Activated CD4-positive, alpha-beta T cell treated with anti-CD3 and anti-CD28 coated beads, Interleukin-2, amount 10 ng/mL, durations not matched to agents 24 days and 14 days (primary cell): ENCODE results near the gene PIN4. TPM values are rescaled to one million over a fixed set of nuclear protein-coding genes. Genes with fewer than 3 reads are reported as not detected.
A peak's percentile ranks its signal among the peaks of the same experiment; 100 is the strongest.
"Not testable (repeated sequence)": the region's sequence is repeated elsewhere in the genome, so short reads cannot be mapped to it uniquely, and the experiment has no call there.

Source experiments
- DNase-seq: peaks from one replicate; pipeline ENCODE4 v3.0.0; 2022
- H3K27ac Mint-ChIP-seq: one replicate; pipeline ENCODE4 v1.8.0; 2022; ENCODE audit warnings: mild to moderate bottlenecking, mixed read lengths
- H3K27me3 Mint-ChIP-seq: one replicate; pipeline ENCODE4 v1.8.0; 2022; ENCODE audit warnings: mixed read lengths
- H3K36me3 Mint-ChIP-seq: one replicate; pipeline ENCODE4 v1.8.0; 2022; ENCODE audit warnings: low read depth, mild to moderate bottlenecking, mixed read lengths
- H3K4me1 Mint-ChIP-seq: one replicate; pipeline ENCODE4 v1.8.0; 2021; ENCODE audit warnings: mixed read lengths
- H3K4me3 Mint-ChIP-seq: one replicate; pipeline ENCODE4 v1.8.0; 2022; ENCODE audit warnings: mild to moderate bottlenecking, moderate library complexity, mixed read lengths
- H3K9me3 Mint-ChIP-seq: one replicate; pipeline ENCODE4 v1.8.0; 2021; ENCODE audit warnings: mixed read lengths
- intact Hi-C: fragments of 100-400 bp; cut with micrococcal nuclease; formaldehyde crosslinking; loops from one replicate; pipeline ENCODE4 v1.15.1; 2023
- total RNA-seq: library from RNA; stranded (reverse); gene quantifications from 2 replicates; pipeline ENCODE4 v1.2.3, GENCODE V29; 2022

The PIN4 gene
- total RNA-seq, 1 donor from 2014 or later, result 10.8 TPM

GRCh38 chrX:72220375-72220774 lies 38.8 kb downstream of the PIN4 start:
- H3K4me1 Mint-ChIP-seq, intact Hi-C loops, H3K27me3 Mint-ChIP-seq, H3K4me3 Mint-ChIP-seq, DNase-seq, H3K9me3 Mint-ChIP-seq, H3K27ac Mint-ChIP-seq: not testable (repeated sequence)
- H3K36me3 Mint-ChIP-seq, result peaks cover 10% of the 10 kb centered on the region

GRCh38 chrX:72230290-72230689 lies 48.7 kb downstream of the PIN4 start:
- Mint-ChIP-seq H3K9me3 (no peaks in the 10 kb centered on the region), H3K4me3 (no peak overlapping the region), H3K27ac (no peak overlapping the region), H3K4me1 (peaks cover 8% of the 10 kb centered on the region), H3K27me3 (no peaks in the 10 kb centered on the region), H3K36me3 (peaks cover 19% of the 10 kb centered on the region)
- no peak for DNase-seq
- intact Hi-C loops, result no loop called here

GRCh38 chrX:72236841-72237240 lies 55.3 kb downstream of the PIN4 start:
- H3K27ac Mint-ChIP-seq, result no peak overlapping the region
- no peaks in the 10 kb centered on the region for H3K9me3 Mint-ChIP-seq
- DNase-seq, result no peak
- H3K4me3 Mint-ChIP-seq, result peak overlapping the region; percentile 41
- H3K36me3 Mint-ChIP-seq, result peaks cover 10% of the 10 kb centered on the region
- no peaks in the 10 kb centered on the region for H3K27me3 Mint-ChIP-seq
- peaks cover 16% of the 10 kb centered on the region for H3K4me1 Mint-ChIP-seq
- intact Hi-C loops, result no loop called here

- Mint-ChIP-seq H3K9me3 (no peaks in the 10 kb centered on the region), H3K4me1 (peaks cover 16% of the 10 kb centered on the region), H3K27me3 (no peaks in the 10 kb centered on the region), H3K27ac (peak overlapping the region; percentile 53), H3K36me3 (peaks cover 10% of the 10 kb centered on the region), H3K4me3 (peak overlapping the region; percentile 84)
- intact Hi-C loops, result loop anchor here (2.0 kb wide), 1 partner anchor 57 kb away; the partner anchor contains the start of gene PIN4
- DNase-seq, result no peak
Measured at GRCh38 chrX:72238183-72238582, 56.6 kb downstream of the PIN4 start.

- peak; percentile 96 for DNase-seq
- peak within 1 kb of the TSS; percentile 53 for H3K27ac Mint-ChIP-seq
- peaks cover 17% of the 10 kb centered on the region for H3K4me1 Mint-ChIP-seq
- intact Hi-C loops, result loop anchor here (2.0 kb wide), 1 partner anchor 58 kb away; the partner anchor contains the start of gene PIN4
- H3K4me3 Mint-ChIP-seq, result peak within 1 kb of the TSS; percentile 84
- H3K36me3 Mint-ChIP-seq, result peaks cover 10% of the 10 kb centered on the region
- H3K9me3 Mint-ChIP-seq, result no peaks in the 10 kb centered on the region
- H3K27me3 Mint-ChIP-seq, result no peaks in the 10 kb centered on the region
Measured at GRCh38 chrX:72238721-72239475, 57.3 kb downstream of the PIN4 start, which contains the start of gene ERCC6L. Gene ERCC6L (minus strand): TSS chrX:72239027. CDS start chrX:72238911, 116 bp downstream.

- intact Hi-C loops, result no loop called here
- DNase-seq, result no peak
- H3K9me3 Mint-ChIP-seq, result no peaks in the 10 kb centered on the region
- no peak overlapping the region for H3K27ac Mint-ChIP-seq
- no peaks in the 10 kb centered on the region for H3K27me3 Mint-ChIP-seq
- H3K4me3 Mint-ChIP-seq, result no peak overlapping the region
- H3K4me1 Mint-ChIP-seq, result peaks cover 12% of the 10 kb centered on the region
- peaks cover 3% of the 10 kb centered on the region for H3K36me3 Mint-ChIP-seq
Measured at GRCh38 chrX:72240976-72241375, 59.4 kb downstream of the PIN4 start.

GRCh38 chrX:72243472-72243871 lies 61.9 kb downstream of the PIN4 start:
- no peaks in the 10 kb centered on the region for H3K36me3 Mint-ChIP-seq
- H3K27ac Mint-ChIP-seq, result no peak overlapping the region
- H3K27me3 Mint-ChIP-seq, result no peaks in the 10 kb centered on the region
- no peak overlapping the region for H3K4me3 Mint-ChIP-seq
- DNase-seq, result no peak
- H3K4me1 Mint-ChIP-seq, result peaks cover 5% of the 10 kb centered on the region
- intact Hi-C loops, result no loop called here
- H3K9me3 Mint-ChIP-seq, result no peaks in the 10 kb centered on the region

- intact Hi-C loops, result loop anchor here (1.0 to 2.0 kb wide), 2 partner anchors 31 to 295 kb away; partner anchors contain the start of gene RPS4X
- no peaks in the 10 kb centered on the region for H3K36me3 Mint-ChIP-seq
Measured at GRCh38 chrX:72245461-72246089, 64.0 kb downstream of the PIN4 start.

GRCh38 chrX:72247206-72247942 lies 65.8 kb downstream of the PIN4 start:
- Mint-ChIP-seq H3K4me3 (no peak overlapping the region), H3K4me1 (peaks cover 2% of the 10 kb centered on the region), H3K9me3 (no peaks in the 10 kb centered on the region), H3K27ac (no peak overlapping the region), H3K36me3 (no peaks in the 10 kb centered on the region), H3K27me3 (no peaks in the 10 kb centered on the region)
- DNase-seq, result no peak
- intact Hi-C loops, result no loop called here

More at GRCh38 chrX:72245461-72246089, 64.0 kb downstream of the PIN4 start:
- Mint-ChIP-seq H3K27ac (no peak overlapping the region), H3K9me3 (no peaks in the 10 kb centered on the region), H3K4me1 (peaks cover 2% of the 10 kb centered on the region), H3K4me3 (no peak overlapping the region), H3K27me3 (no peaks in the 10 kb centered on the region)
- peak; percentile 80 for DNase-seq

Other genes with a start within 250 kb of the PIN4 start
- 0.19 and 0.21 TPM in 2 replicates for gene RTL5, start 49.8 kb upstream of the PIN4 start, total RNA-seq
- 8.1 and 8.3 TPM in 2 replicates for gene ERCC6L, start 57.3 kb downstream of the PIN4 start, total RNA-seq
- 1,047 and 1,054 TPM in 2 replicates for gene RPS4X, start 95.5 kb downstream of the PIN4 start, total RNA-seq
- not detected in 2 replicates for gene CITED1, start 124.2 kb downstream of the PIN4 start, total RNA-seq